Panc1 (cell line): Measurements from ENCODE around the gene ARHGAP12. TPM values are rescaled to one million over a fixed set of nuclear protein-coding genes. Genes with fewer than 3 reads are reported as not detected.

ENCODE experiments used
- ATAC-seq: fragments of 200-7000 bp; cut with Tn5 transposase; 2 replicates; pipeline ENCODE4 v1.9.1; 2020; ENCODE audit warnings: mild to moderate bottlenecking, moderate library complexity
- BruUV-seq: library from RNA; stranded (reverse); fragments of 400-500 nt; replicated peaks from 2 replicates; lab custom pipeline; 2021; lab: Mats Ljungman, UMichigan
- CTCF ChIA-PET: fragments of 300-600 bp; sonication (Branson Sonifier 250); formaldehyde crosslinking; loops from one replicate; lab custom pipeline; 2022; ENCODE audit warnings: antibody characterized with exemption; lab: Charles Lee
- POLR2A ChIA-PET: fragments of 300-600 bp; sonication (Branson Sonifier 250); formaldehyde crosslinking; loops from one replicate; lab custom pipeline; 2022; ENCODE audit warnings: antibody characterized with exemption; lab: Charles Lee
- DNase-seq: peaks from one replicate; pipeline ENCODE4 v3.0.0-alpha.2; 2010; ENCODE audit warnings: low read depth, low spot score
- H3K27ac ChIP-seq: 2 replicates; pipeline ENCODE4 v1.5.1; 2011; ENCODE audit warnings: mild to moderate bottlenecking, low read length, inconsistent platforms
- H3K27me3 ChIP-seq: fragments of 200-500 bp; sonication (Bioruptor generic); 2 replicates; pipeline ENCODE4 v1.6.0; 2014; ENCODE audit warnings: low read length, inconsistent platforms; ENCODE audit not compliant: control insufficient read depth, insufficient read depth
- H3K36me3 ChIP-seq: fragments of 200-500 bp; sonication (Bioruptor generic); 2 replicates; pipeline ENCODE4 v1.5.1; 2014; ENCODE audit warnings: inconsistent platforms, mild to moderate bottlenecking, low read length, moderate library complexity; ENCODE audit not compliant: control insufficient read depth, insufficient read depth
- H3K4me1 ChIP-seq: 2 replicates; pipeline ENCODE4 v1.5.1; 2011; ENCODE audit warnings: inconsistent platforms, mild to moderate bottlenecking, low read length, moderate library complexity; ENCODE audit not compliant: control insufficient read depth, insufficient read depth
- H3K4me3 ChIP-seq, 2 experiments: 2 replicates each; pipeline ENCODE4 v1.5.1; 2011 to 2012; ENCODE audit warnings: low read depth in 2 of 2, low read length in 2 of 2, mild to moderate bottlenecking in 2 of 2, inconsistent platforms in 1 of 2, moderate library complexity in 1 of 2
- H3K9me3 ChIP-seq: fragments of 200-500 bp; sonication (Bioruptor generic); 2 replicates; pipeline ENCODE4 v1.5.1; 2014; ENCODE audit warnings: low read depth, mild to moderate bottlenecking, inconsistent platforms, low read length, moderate library complexity; ENCODE audit not compliant: control insufficient read depth, insufficient read depth
- CTCF ChIP-seq: fragments of 450-650 bp; IDR thresholded peaks from 2 replicates; pipeline ENCODE4 v1.5.1; 2017; ENCODE audit warnings: mild to moderate bottlenecking
- POLR2AphosphoS5 ChIP-seq: IDR thresholded peaks from 2 replicates; pipeline ENCODE4 v1.6.1; 2012; ENCODE audit warnings: mild to moderate bottlenecking, low read depth, low read length, moderate library complexity
- REST ChIP-seq, 2 experiments: IDR thresholded peaks; 2 replicates each; pipeline ENCODE4 v1.6.1; 2011 to 2012; ENCODE audit warnings: low read depth in 2 of 2, control low read depth in 1 of 2, low read length in 1 of 2, mild to moderate bottlenecking in 1 of 2, moderate library complexity in 1 of 2; ENCODE audit not compliant: insufficient read depth in 1 of 2
- SIN3A ChIP-seq: IDR thresholded peaks from 2 replicates; pipeline ENCODE4 v1.6.1; 2012; ENCODE audit warnings: low read depth, mild to moderate bottlenecking, low read length, moderate library complexity, borderline replicate concordance; ENCODE audit not compliant: insufficient read depth
- TCF7L2 ChIP-seq: IDR thresholded peaks from 2 replicates; pipeline ENCODE4 v1.6.1; 2011; ENCODE audit warnings: mild to moderate bottlenecking, low read depth, low read length, inconsistent platforms
- in situ Hi-C: cut with HindIII; loops from 2 replicates; pipeline ENCODE4 v1.10.0; 2016; ENCODE audit warnings: low sequenced_read_pairs, low pct_unique_long_range_greater_than_20kb
- intact Hi-C: fragments of 100-400 bp; cut with micrococcal nuclease; formaldehyde crosslinking; loops from one replicate; pipeline ENCODE4 v1.10.0; 2022; ENCODE audit not compliant: unreplicated experiment
- total RNA-seq: library from RNA; stranded (reverse); gene quantifications from one replicate; pipeline ENCODE4 v1.2.1, GENCODE V29; 2021; ENCODE audit not compliant: unreplicated experiment

Gene ARHGAP12
- total RNA-seq, 1 experiment from 2014 or later = 22.9 TPM

- intact Hi-C loops (no loop called here), in situ Hi-C loops (no loop called here)
- no peaks in the 10 kb centered on the region for H3K36me3 ChIP-seq
- peak overlapping the region; percentile 19 to 44 for H3K4me3 ChIP-seq
- ChIA-PET CTCF (no interaction called here), POLR2A (interaction anchor here (0.7 to 1.2 kb wide), 2 partner anchors 9 to 65 kb away, joined by 3 to 4 read pairs; no protein-coding TSS in a partner anchor)
- TF ChIP-seq CTCF (no peak), REST (IDR thresholded peaks at IDR 0.05; ENCODE audit: insufficient read depth in 1 of 2, low read depth in 2 of 2, low read length in 1 of 2) (no peak), POLR2AphosphoS5 (no peak), SIN3A (no peak), TCF7L2 (no peak)
- DNase-seq = no peak
- no TSS peak for BruUV-seq
- H3K4me1 ChIP-seq = peaks cover 41% of the 10 kb centered on the region
- ATAC-seq = no peak
- H3K27me3 ChIP-seq = no peaks in the 10 kb centered on the region
- H3K27ac ChIP-seq = peak overlapping the region; percentile 91
- H3K9me3 ChIP-seq = no peaks in the 10 kb centered on the region
These were observed 8.7 kb upstream of the ARHGAP12 start for GRCh38 chr10:31937371-31937770.

GRCh38 chr10:31936933-31937332, 8.3 kb upstream of the ARHGAP12 start:
- no peak for DNase-seq
- intact Hi-C loops (no loop called here), in situ Hi-C loops (no loop called here)
- no TSS peak for BruUV-seq
- TF ChIP-seq CTCF (no peak), SIN3A (no peak), TCF7L2 (no peak), REST (IDR thresholded peaks at IDR 0.05; ENCODE audit: insufficient read depth in 1 of 2, low read depth in 2 of 2, low read length in 1 of 2) (no peak), POLR2AphosphoS5 (no peak)
- peak overlapping the region; percentile 19 to 44; a peak in 3 of 4 replicates for H3K4me3 ChIP-seq
- ATAC-seq = peak; percentile 19; the same call in 1 of the 2 replicates
- H3K27ac ChIP-seq = peak overlapping the region; percentile 91
- ChIA-PET POLR2A (interaction anchor here (0.7 to 1.2 kb wide), 2 partner anchors 9 to 59 kb away, joined by 3 to 7 read pairs; no protein-coding TSS in a partner anchor), CTCF (no interaction called here)
- H3K4me1 ChIP-seq = peaks cover 38% of the 10 kb centered on the region
- H3K27me3 ChIP-seq = no peaks in the 10 kb centered on the region
- H3K9me3 ChIP-seq = no peaks in the 10 kb centered on the region
- H3K36me3 ChIP-seq = no peaks in the 10 kb centered on the region
